Muscle of leg (tissue), 11 donors: Measurements from ENCODE around the gene MYBBP1A. TPM values are rescaled to one million over a fixed set of nuclear protein-coding genes. Genes with fewer than 3 reads are reported as not detected.
A peak's percentile ranks its signal among the peaks of the same experiment; 100 is the strongest.

Experiments used
- DNase-seq: peaks from one replicate; pipeline ENCODE4 v3.0.0; 2013
- H3K27ac ChIP-seq: one replicate; pipeline ENCODE4 v1.5.1; 2013; ENCODE audit warnings: mild to moderate bottlenecking, low read length, control low read depth
- H3K27me3 ChIP-seq: one replicate; pipeline ENCODE4 v1.6.1; 2013; ENCODE audit warnings: low read length; ENCODE audit not compliant: control insufficient read depth, insufficient read depth
- H3K36me3 ChIP-seq: one replicate; pipeline ENCODE4 v1.6.1; 2013; ENCODE audit warnings: low read length; ENCODE audit not compliant: control insufficient read depth, insufficient read depth
- H3K4me1 ChIP-seq: one replicate; pipeline ENCODE4 v1.6.1; 2013; ENCODE audit warnings: low read length; ENCODE audit not compliant: control insufficient read depth, insufficient read depth
- H3K4me3 ChIP-seq: one replicate; pipeline ENCODE4 v1.5.1; 2013; ENCODE audit warnings: low read length, control low read depth
- H3K9me3 ChIP-seq: replicated peaks from 2 replicates; pipeline ENCODE4 v1.6.1; 2013; ENCODE audit warnings: low read depth, low read length; ENCODE audit not compliant: control insufficient read depth
- WGBS: methylation state at CpG from one replicate; pipeline ENCODE4 v1.1.5; 2013; ENCODE audit warnings: missing lambda C conversion rate; ENCODE audit not compliant: insufficient coverage; 5-methylcytosine and 5-hydroxymethylcytosine counted together
- polyA plus RNA-seq, 8 donors: library from polyadenylated mRNA; unstranded; fragments of 120-200 nt; gene quantifications; one replicate each; pipeline versions ENCODE4 v1.2.1 to v1.2.3, GENCODE V29; 2013; ENCODE audit warnings: inconsistent platforms in 1 of 8, low replicate concordance in 1 of 8; ENCODE audit not compliant: insufficient read length in 8 of 8, insufficient read depth in 1 of 8
- total RNA-seq: library from RNA; stranded (reverse); fragments of 120-200 nt; gene quantifications from one replicate; pipeline ENCODE4 v1.2.4, GENCODE V29; 2013

Gene MYBBP1A
- total and polyA plus RNA-seq, 9 donors = 25.5 to 42.3 (median 34.3) TPM

DNA sequence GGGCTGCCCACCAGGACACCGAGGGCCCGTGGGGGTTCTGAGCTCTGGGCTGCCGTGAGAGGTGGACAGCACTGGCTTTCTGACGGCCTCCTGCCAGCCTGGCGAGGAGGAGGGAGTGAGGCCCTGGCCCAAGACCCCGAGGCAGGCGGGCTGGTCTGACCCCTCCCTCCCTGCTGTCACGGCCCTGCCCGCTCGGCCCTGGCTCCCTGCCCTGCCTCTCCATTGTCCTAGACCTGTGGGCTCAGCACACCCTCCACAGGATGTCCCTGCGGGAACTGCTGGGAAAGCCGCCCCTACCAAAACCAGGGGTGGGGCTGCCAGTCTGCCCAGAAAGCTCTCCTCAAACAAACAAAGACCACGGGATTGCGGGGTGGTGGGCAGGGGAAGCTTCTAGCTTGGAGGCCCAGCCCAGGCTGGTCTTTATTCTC, 35.8 kb downstream of the MYBBP1A start:
- H3K9me3 ChIP-seq = no peaks in the 10 kb centered on the region
- H3K27ac ChIP-seq = peak overlapping the region; percentile 90
- no peaks in the 10 kb centered on the region for H3K36me3 ChIP-seq
- H3K4me1 ChIP-seq = peaks cover 44% of the 10 kb centered on the region
- DNase-seq = no peak
- no peak overlapping the region for H3K4me3 ChIP-seq
- no peaks in the 10 kb centered on the region for H3K27me3 ChIP-seq
- 52% methylated on average over 12 of the region's 14 CpGs for WGBS

DNA sequence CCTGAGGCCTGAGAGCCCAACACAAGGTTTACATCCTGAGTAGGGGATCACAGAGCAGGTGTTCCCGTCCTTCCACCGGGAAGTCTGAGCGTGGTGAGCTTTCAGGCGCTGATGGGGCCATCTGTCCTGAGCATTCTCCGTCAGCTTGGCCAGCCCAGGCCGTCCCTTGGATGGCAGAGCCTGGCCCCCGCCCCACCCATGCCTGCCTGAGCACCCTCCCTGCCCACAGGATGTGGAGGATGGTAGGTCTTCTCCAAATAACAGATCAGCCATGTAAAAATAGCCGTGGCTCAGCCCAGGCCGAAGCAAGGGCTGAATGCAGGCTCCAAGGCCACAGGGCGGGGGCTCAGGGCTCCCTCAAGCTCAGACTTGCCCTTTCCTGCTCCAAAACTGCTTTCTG, 36.3 kb downstream of the MYBBP1A start:
- Histone ChIP-seq H3K36me3 (no peaks in the 10 kb centered on the region), H3K27ac (peak overlapping the region; percentile 90), H3K9me3 (no peaks in the 10 kb centered on the region), H3K4me3 (no peak overlapping the region), H3K4me1 (peaks cover 44% of the 10 kb centered on the region), H3K27me3 (no peaks in the 10 kb centered on the region)
- DNase-seq = no peak
- WGBS = 66% methylated on average over 7 of the region's 10 CpGs

DNA sequence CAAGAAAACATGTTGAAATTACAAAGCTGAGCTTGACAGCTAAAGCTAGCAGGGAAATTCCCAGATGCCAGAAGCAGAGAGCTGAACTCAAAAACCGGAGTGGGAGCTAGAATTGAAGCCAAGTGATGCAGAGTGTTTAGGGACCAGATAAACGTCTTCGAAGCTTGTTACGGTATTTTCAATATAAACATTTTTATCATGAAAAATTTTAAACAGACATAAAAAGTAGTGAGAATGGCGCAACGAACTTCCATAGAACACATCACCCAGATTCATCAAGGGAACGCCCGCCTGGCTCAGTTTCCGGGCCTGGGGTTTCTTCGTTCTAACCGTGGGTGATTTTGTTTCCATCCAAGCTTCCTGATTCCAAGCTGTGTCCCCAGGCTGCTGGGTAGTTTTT, 38.4 kb downstream of the MYBBP1A start:
- peak; percentile 78 for DNase-seq
- H3K27me3 ChIP-seq = no peaks in the 10 kb centered on the region
- H3K27ac ChIP-seq = no peak overlapping the region
- H3K4me3 ChIP-seq = no peak overlapping the region
- H3K4me1 ChIP-seq = peaks cover 37% of the 10 kb centered on the region
- WGBS = no CpG with 5 or more reads among the region's 11 CpGs
- H3K36me3 ChIP-seq = no peaks in the 10 kb centered on the region
- H3K9me3 ChIP-seq = no peaks in the 10 kb centered on the region

DNA sequence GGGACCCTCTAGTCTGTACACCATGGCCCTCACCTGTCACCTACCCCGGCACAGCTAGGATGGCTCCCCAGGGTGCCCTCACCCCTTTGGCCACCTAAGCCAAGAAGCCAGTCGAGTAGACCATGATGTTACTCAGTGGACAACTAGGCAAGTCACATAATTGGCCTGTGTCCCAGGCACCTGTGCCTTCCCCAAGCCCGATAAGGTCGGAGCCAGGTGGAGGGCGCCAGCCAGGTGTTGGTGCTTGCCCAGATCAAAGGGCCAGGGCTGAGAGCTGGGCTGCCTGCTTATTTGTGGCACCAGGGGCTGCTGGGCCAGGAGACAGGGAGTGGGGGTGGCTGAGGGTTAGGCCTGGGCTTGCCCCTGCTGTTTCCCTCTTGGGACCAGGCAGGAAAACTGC, 39.7 kb downstream of the MYBBP1A start:
- H3K36me3 ChIP-seq = no peaks in the 10 kb centered on the region
- no peak overlapping the region for H3K27ac ChIP-seq
- peaks cover 27% of the 10 kb centered on the region for H3K4me1 ChIP-seq
- 76% methylated on average over 4 of the region's 5 CpGs for WGBS
- no peaks in the 10 kb centered on the region for H3K9me3 ChIP-seq
- no peak overlapping the region for H3K4me3 ChIP-seq
- no peaks in the 10 kb centered on the region for H3K27me3 ChIP-seq
- no peak for DNase-seq

DNA sequence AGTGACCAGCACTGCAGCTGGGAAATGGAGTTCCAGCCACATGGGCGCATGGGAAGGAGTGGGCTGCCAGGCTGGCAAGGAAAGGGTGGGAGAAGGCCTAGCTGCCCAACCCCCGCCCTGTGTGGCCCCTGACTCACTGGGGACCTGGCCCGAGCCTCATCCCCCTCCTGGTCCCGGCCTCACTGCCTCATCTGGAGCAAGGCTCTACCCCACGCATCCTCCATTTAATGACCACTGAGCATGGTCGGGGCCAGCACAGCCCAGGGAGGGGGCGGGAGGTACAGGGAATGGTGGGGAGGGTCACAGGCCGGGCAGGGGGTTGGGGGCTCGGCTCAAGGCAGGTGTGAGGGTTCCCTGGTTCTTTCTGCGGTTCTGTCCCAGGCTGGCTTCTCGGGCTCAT, 40.4 kb downstream of the MYBBP1A start:
- Histone ChIP-seq H3K27ac (no peak overlapping the region), H3K36me3 (no peaks in the 10 kb centered on the region), H3K27me3 (no peaks in the 10 kb centered on the region), H3K4me3 (no peak overlapping the region), H3K4me1 (peaks cover 23% of the 10 kb centered on the region), H3K9me3 (no peaks in the 10 kb centered on the region)
- DNase-seq = no peak
- 63% methylated on average over 4 of the region's 11 CpGs for WGBS

DNA sequence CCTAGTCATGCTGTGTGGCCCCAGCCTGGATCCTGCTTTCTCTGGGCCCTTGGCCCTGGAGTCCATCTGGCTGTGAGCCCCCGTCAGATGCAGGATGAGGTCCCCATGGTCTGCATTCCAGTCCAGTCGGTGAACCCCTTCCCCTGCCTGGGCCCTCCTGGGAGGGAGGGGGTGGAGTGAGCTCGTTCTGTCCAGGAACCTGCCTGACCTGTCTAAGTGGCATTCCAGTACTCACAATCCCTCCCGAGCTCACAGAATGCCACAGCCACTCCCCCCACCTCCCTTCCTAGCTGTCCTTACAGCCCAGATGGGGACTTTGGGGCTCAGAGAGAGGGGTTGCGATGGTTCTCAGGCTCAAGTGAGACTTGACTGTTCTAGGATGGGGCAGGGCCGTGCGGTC, 41.0 kb downstream of the MYBBP1A start:
- H3K27me3 ChIP-seq = no peaks in the 10 kb centered on the region
- no peaks in the 10 kb centered on the region for H3K9me3 ChIP-seq
- WGBS = 67% methylated on average over 2 of the region's 7 CpGs
- H3K36me3 ChIP-seq = no peaks in the 10 kb centered on the region
- no peak for DNase-seq
- H3K4me3 ChIP-seq = no peak overlapping the region
- peaks cover 19% of the 10 kb centered on the region for H3K4me1 ChIP-seq
- H3K27ac ChIP-seq = no peak overlapping the region

DNA sequence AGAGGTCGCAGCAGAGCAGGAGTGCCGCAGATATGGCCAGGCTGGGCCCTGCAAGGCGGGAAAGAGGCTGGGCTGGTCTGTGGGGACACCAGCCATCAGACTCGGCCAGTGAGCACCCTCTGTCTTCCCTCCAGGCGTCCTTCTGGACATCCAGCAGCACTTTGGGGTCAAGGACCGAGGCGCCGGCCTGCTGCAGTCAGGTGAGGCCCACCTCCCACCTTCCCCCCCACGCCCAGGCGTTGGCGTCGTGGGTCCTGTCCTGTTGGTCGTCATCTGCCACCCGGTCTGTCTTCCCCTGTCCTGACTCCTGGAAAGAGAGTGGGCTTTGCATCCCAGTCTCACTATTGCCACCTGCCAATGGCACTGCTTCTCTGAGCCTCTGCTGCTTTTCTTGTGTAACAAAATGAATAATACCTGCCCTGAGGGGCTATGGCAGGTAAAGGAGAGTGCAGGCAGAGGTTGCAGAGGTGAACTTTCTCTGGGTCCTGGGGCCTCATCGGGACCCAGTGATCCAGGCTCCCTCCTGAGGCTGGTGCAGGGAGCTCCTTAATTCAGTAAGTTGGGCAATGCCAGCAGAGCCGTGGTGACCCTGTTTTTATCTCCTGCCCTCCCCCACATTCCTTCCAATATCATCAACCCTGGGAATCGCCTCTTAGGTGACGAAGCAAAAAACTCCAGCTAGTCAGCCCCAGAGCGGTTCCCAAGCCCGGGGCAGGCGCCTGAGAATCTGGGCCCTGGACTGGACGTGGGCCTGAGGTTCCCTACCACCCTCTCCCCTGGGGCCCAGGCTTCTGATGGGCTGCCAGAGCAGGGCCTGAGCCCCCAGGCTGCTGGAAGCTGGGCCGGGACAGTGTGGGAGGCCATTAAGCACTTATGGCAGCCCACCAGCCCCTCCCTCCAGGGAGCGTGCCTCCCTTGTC, 41.8 kb downstream of the MYBBP1A start:
- Histone ChIP-seq H3K4me3 (no peak overlapping the region), H3K27me3 (no peaks in the 10 kb centered on the region), H3K27ac (no peak overlapping the region), H3K4me1 (peaks cover 14% of the 10 kb centered on the region), H3K9me3 (no peaks in the 10 kb centered on the region), H3K36me3 (no peaks in the 10 kb centered on the region)
- DNase-seq = no peak
- WGBS = 76% methylated on average over 24 of the region's 24 CpGs

DNA sequence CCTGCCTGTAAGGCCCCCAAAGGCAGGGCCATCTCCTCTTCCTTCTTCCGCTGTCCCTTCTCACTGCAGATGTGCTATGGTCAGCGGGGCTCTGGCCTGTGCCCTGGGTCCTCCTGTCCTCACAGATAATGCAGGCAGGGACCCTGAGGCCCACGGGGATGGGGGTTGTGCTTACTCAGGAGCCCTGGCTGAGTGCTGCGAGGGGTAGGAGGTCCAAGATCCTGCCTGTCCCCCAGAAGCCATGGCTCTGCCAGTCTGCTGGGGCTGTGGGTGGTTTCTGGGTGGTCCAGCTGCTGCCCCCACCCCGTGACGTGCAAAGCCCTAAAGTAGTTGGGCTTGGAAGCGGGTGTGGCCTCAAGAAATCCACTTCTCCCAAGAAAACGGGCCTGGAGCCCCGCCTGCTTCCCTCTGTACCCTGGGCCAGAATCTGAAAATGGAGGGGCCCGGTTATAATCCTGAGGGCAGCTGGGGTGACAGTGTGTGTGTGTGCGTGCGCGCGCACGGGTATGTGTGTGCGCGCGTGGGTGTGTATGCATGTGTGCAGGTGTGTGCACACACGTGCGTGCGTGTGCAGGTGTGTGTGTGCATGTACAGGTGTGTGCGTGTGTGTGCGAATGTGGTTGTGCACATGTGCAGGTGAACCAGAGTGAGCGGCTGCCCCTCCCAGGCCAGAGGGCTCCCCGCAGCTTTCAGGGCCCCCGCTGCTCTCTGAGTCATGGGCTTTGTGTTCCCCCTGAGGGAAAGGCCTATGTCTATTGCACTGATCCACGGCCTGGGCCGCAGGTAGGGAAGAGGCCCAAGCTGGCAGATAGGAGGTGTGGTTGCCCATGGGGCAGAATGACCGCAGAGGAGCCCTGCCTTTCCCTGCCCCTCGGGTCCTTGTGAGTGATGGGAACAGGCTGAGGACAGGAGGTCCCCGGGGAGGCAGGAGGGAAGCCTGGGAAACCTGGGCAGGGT, 42.8 kb downstream of the MYBBP1A start:
- no peak overlapping the region for H3K27ac ChIP-seq
- no peak for DNase-seq
- no peak overlapping the region for H3K4me3 ChIP-seq
- H3K9me3 ChIP-seq = no peaks in the 10 kb centered on the region
- WGBS = 85% methylated on average over 24 of the region's 31 CpGs
- H3K27me3 ChIP-seq = no peaks in the 10 kb centered on the region
- H3K36me3 ChIP-seq = no peaks in the 10 kb centered on the region
- peaks cover 14% of the 10 kb centered on the region for H3K4me1 ChIP-seq

DNA sequence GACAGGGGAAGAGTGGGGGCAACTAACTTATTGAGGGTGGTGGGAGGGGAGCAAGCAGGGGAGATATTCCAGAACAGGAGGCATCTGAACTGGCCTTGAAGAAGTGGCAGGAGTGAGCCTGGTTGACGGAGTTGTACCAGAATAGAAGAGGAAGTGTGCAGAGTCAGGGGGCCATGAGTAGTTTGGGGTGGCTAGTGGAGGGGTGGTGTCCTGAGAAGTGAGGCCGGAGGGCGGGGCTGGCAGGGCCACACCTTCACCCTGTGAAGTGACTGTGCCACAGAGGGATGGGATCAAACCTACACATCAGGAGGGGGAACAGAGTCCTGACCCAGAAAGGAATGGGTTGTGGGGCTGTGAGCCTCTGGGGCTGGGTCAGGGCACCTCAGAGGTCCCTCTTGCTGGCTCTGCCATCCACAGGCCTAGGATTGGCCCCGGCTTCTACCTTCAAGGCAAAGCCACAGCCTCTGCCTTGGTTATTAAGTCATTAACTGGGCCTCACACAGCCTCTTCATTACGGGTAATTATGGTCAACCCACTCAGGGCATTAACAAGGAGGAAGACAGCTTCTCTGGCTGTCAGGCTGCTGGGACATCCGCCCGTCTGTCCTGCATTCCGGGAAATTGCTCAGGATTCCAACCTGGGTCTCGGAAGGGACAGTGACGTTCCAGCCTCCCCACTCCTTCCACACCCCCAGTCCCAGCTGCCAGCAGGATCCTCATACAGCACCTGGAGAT, 43.8 kb downstream of the MYBBP1A start:
- no peaks in the 10 kb centered on the region for H3K9me3 ChIP-seq
- WGBS = 54% methylated on average over 7 of the region's 10 CpGs

More for the DNA sequence above, 43.8 kb downstream of the MYBBP1A start:
- Histone ChIP-seq H3K4me3 (no peak overlapping the region), H3K4me1 (peaks cover 11% of the 10 kb centered on the region), H3K27me3 (no peaks in the 10 kb centered on the region), H3K36me3 (no peaks in the 10 kb centered on the region), H3K27ac (no peak overlapping the region)
- DNase-seq = no peak
